Kidney epithelial cell (primary cell): ENCODE data around the gene ELF4. TPM values are rescaled to one million over a fixed set of nuclear protein-coding genes. Genes with fewer than 3 reads are reported as not detected.

Experiments used
- DNase-seq: peaks from one replicate; pipeline ENCODE4 v3.0.0-alpha.2; 2010; ENCODE audit warnings: low read depth
- H3K27me3 ChIP-seq: 2 replicates; pipeline ENCODE4 v1.6.0; 2011; ENCODE audit warnings: low read length; ENCODE audit not compliant: control insufficient read depth, insufficient read depth
- H3K36me3 ChIP-seq: 2 replicates; pipeline ENCODE4 v1.5.1; 2011; ENCODE audit warnings: low read length; ENCODE audit not compliant: control insufficient read depth, insufficient read depth
- H3K4me3 ChIP-seq: 2 replicates; pipeline ENCODE4 v1.5.1; 2011; ENCODE audit warnings: low read depth, mild to moderate bottlenecking, control low read depth, low read length
- CTCF ChIP-seq: IDR thresholded peaks from 2 replicates; pipeline ENCODE4 v1.5.1; 2011; ENCODE audit warnings: mild to moderate bottlenecking, moderate library complexity, low read length, control low read depth, inconsistent platforms; ENCODE audit not compliant: insufficient read depth, poor library complexity, severe bottlenecking
- total RNA-seq: library from RNA; depleted of rRNA; stranded (reverse); fragments of >200 nt; gene quantifications from 2 replicates; pipeline ENCODE4 v1.2.3, GENCODE V29; 2015

The ELF4 gene
- total RNA-seq, 1 donor from 2014 or later: 26.9 TPM

- Histone ChIP-seq H3K27me3 (no peaks in the 10 kb centered on the region), H3K36me3 (peaks cover 1% of the 10 kb centered on the region), H3K4me3 (no peak overlapping the region)
- no peak for TF ChIP-seq CTCF
- DNase-seq: no peak
These were observed 15.0 kb upstream of the ELF4 start for GRCh38 chrX:130125091-130125874.

GRCh38 chrX:130124577-130124976 lies 14.3 kb upstream of the ELF4 start:
- Histone ChIP-seq H3K4me3 (no peak overlapping the region), H3K36me3 (peaks cover 1% of the 10 kb centered on the region), H3K27me3 (no peaks in the 10 kb centered on the region)
- no peak for TF ChIP-seq CTCF
- DNase-seq: no peak

- H3K36me3 ChIP-seq: no peaks in the 10 kb centered on the region
- TF ChIP-seq CTCF: no peak
These were observed 11.2 kb upstream of the ELF4 start for GRCh38 chrX:130121505-130121800.

GRCh38 chrX:130120746-130121504 lies 10.6 kb upstream of the ELF4 start:
- peak overlapping the region; percentile 12 for H3K4me3 ChIP-seq
- H3K27me3 ChIP-seq: no peaks in the 10 kb centered on the region
- no peaks in the 10 kb centered on the region for H3K36me3 ChIP-seq
- DNase-seq: no peak
- TF ChIP-seq CTCF: peak; percentile 14

More at GRCh38 chrX:130121505-130121800, 11.2 kb upstream of the ELF4 start:
- no peak for DNase-seq
- Histone ChIP-seq H3K4me3 (no peak overlapping the region), H3K27me3 (no peaks in the 10 kb centered on the region)

GRCh38 chrX:130120321-130120731 lies 10.0 kb upstream of the ELF4 start:
- H3K4me3 ChIP-seq: peak overlapping the region; percentile 12
- H3K27me3 ChIP-seq: no peaks in the 10 kb centered on the region
- TF ChIP-seq CTCF: no peak
- DNase-seq: no peak
- no peaks in the 10 kb centered on the region for H3K36me3 ChIP-seq
